ENCODE data around the gene PYM1.
"Not testable (repeated sequence)": the region's sequence is repeated elsewhere in the genome, so short reads cannot be mapped to it uniquely, and the experiment has no call there.

PYM1 gene

DNA sequence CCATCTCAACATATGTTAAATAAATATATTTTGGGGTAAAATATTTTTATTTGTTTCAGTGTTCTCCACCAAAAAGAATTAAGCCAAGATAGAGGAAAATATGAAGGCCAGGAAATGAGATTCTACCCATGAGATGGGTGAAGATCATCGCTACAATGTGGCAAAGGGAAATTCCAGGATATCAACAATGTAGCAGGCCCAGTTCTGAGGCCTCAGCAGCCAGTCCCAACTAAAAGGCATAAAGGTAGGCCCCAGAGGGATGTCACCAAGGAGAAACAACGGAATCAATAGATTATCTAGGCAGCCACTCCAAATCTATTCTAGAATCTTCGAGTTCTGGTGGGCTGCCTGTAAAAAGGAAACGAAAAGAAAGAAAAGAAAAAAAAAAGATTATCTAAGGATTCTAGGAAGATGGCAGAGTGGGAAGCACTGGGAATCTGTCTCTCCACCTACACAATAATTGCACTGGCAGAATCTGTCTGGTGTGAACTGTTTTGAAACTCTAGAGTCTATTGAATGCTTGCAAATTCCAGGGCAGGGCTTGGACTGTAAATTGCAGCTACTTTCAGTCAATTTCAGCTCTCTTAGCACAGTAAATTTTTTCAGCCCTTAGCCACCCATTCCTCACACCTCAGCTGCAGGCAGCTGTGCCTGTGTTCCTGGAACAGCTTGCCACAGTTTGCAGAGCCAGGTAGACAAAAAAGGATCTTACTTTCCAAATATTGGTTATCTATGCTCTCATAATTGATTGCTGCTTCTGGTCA is 51.8 kb downstream of the PYM1 start:
- no peak for DNase-seq
- H3K4me3 ChIP-seq (ENCODE audit: low read depth, low read length), result no peak overlapping the region
- no peaks in the 10 kb centered on the region for H3K36me3 ChIP-seq (replicated peaks)
- no peak overlapping the region for H3K27ac ChIP-seq
- no peaks in the 10 kb centered on the region for H3K27me3 ChIP-seq (replicated peaks)
- TF ChIP-seq, protein P1, sequence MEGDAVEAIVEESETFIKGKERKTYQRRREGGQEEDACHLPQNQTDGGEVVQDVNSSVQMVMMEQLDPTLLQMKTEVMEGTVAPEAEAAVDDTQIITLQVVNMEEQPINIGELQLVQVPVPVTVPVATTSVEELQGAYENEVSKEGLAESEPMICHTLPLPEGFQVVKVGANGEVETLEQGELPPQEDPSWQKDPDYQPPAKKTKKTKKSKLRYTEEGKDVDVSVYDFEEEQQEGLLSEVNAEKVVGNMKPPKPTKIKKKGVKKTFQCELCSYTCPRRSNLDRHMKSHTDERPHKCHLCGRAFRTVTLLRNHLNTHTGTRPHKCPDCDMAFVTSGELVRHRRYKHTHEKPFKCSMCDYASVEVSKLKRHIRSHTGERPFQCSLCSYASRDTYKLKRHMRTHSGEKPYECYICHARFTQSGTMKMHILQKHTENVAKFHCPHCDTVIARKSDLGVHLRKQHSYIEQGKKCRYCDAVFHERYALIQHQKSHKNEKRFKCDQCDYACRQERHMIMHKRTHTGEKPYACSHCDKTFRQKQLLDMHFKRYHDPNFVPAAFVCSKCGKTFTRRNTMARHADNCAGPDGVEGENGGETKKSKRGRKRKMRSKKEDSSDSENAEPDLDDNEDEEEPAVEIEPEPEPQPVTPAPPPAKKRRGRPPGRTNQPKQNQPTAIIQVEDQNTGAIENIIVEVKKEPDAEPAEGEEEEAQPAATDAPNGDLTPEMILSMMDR (IDR thresholded peaks at IDR 0.05; ENCODE audit: low read depth, low read length, missing control alignments), result no peak
- in situ Hi-C loops (cut with HindIII; ENCODE audit: low pct_ligation_motif_present, low sequenced_read_pairs), result no loop called here

DNA sequence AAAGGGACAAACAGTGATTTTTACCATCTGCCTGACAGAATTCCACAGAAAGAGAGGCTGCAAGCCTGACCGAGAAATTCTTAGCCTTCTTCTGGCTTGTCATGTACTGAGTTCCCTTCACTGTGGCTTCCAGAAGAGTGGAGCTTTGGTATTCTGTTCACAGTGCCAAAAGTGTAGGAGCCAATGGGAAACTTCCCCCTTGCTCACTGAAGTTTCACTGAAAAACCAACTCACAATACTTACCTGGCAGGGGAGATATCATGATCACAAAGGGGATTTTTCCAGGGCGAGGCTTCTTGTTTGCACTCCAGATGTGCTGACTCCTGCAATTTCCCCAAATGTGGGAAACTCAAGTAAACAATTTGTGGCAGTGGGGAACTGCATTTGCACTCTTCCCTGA is 53.3 kb downstream of the PYM1 start:
- TF ChIP-seq, protein P1 (IDR thresholded peaks at IDR 0.05; ENCODE audit: low read depth, low read length, missing control alignments), result no peak
- no peak for DNase-seq
- in situ Hi-C loops (cut with HindIII; ENCODE audit: low pct_ligation_motif_present, low sequenced_read_pairs), result no loop called here

DNA sequence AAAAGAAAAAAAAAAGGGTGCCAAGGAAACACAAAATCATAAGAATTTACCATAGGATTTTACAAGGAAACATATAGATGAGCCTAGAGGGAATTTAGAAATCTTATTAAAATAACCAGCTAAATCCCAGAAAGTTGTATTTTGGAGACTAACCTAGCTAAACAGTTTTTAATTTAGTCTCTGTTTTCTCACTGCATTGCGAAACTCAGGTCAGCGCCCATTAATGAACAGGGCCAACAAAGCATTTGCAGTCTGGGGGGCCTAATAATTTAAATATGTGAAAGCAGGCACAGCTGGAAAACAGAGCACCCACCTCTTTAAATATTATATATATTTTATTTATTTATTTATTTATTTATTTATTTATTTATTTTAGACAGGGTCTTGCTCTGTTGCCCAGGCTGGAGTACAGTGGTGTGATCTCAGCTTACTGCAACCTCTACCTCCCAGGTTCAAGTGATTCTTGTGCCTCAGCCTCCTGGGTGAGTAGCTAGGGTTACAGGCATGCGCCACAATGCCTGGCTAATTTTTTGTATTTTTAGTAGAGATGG is 61.2 kb downstream of the PYM1 start:
- H3K27ac ChIP-seq; DNase-seq; in situ Hi-C loops (cut with HindIII; ENCODE audit: low pct_ligation_motif_present, low sequenced_read_pairs); H3K27me3 ChIP-seq (replicated peaks); H3K36me3 ChIP-seq (replicated peaks); H3K4me3 ChIP-seq (ENCODE audit: low read depth, low read length): not testable (repeated sequence)

More for the DNA sequence above, 53.3 kb downstream of the PYM1 start:
- Histone ChIP-seq H3K36me3 (replicated peaks) (no peaks in the 10 kb centered on the region), H3K27ac (no peak overlapping the region), H3K4me3 (ENCODE audit: low read depth, low read length) (no peak overlapping the region), H3K27me3 (replicated peaks) (no peaks in the 10 kb centered on the region)

DNA sequence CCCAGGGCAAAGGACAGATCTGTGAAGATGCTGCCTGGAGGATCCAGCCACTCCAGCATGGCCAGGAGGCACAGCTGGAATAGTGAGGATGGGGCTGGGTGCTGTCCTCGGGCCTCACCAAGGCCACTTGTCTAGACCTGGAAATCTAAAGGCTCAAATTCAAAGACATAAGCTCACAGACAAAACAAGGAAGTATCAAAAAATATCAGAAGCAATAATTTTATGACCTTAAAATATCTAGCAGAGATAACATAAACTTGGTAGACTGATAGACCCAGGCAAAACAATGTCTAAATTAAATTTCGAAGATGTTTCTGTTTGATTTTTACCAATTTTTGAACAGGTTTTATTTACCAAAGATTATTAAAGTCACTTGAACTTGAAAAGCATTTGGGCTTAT is 62.4 kb downstream of the PYM1 start:
- Histone ChIP-seq H3K4me3 (ENCODE audit: low read depth, low read length) (no peak overlapping the region), H3K27ac (no peak overlapping the region), H3K27me3 (replicated peaks) (no peaks in the 10 kb centered on the region), H3K36me3 (replicated peaks) (no peaks in the 10 kb centered on the region)
- in situ Hi-C loops (cut with HindIII; ENCODE audit: low pct_ligation_motif_present, low sequenced_read_pairs), result no loop called here
- TF ChIP-seq, protein P1 (IDR thresholded peaks at IDR 0.05; ENCODE audit: low read depth, low read length, missing control alignments), result no peak
- DNase-seq, result no peak

DNA sequence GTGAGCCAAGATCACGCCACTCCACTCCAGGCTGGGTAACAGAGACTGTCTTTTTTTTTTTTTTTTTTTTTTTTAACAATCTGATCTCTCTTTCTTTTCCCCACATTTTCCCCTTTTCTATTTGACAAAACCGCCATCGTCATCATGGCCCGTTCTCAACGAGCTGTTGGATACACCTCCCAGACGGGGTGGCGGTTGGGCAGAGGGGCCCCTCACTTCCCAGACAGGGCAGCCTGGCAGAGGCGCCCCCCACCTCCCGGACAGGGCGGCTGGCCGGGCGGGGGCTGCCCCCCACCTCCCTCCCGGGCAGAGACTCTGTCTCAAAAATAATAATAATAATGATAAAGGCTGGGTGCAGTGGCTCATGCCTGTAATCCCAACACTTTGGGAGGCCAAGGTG is 64.8 kb downstream of the PYM1 start:
- in situ Hi-C loops (cut with HindIII; ENCODE audit: low pct_ligation_motif_present, low sequenced_read_pairs); H3K4me3 ChIP-seq (ENCODE audit: low read depth, low read length); H3K36me3 ChIP-seq (replicated peaks); DNase-seq; H3K27me3 ChIP-seq (replicated peaks); H3K27ac ChIP-seq: not testable (repeated sequence)

DNA sequence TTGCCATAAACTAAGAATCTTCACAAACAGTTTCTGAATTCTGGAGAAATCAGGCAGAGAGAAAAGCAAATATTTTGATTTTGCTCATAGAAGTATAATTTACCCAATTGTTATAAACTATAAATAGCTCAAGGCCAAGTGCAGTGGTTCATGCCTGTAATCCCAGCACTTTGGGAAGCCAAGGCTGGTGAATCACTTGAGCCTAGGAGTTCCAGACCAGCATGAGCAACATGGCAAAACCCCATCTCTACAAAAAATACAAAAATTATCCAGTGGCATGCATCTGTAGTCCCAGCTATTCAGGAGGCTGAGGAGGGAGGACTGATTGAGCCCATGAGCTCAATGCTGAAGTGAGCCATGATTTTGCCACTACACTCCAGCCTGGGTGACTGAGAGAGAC is 65.4 kb downstream of the PYM1 start:
- H3K4me3 ChIP-seq (ENCODE audit: low read depth, low read length), result no peak overlapping the region
- TF ChIP-seq, protein P1 (IDR thresholded peaks at IDR 0.05; ENCODE audit: low read depth, low read length, missing control alignments), result no peak
- no peaks in the 10 kb centered on the region for H3K27me3 ChIP-seq (replicated peaks)
- H3K27ac ChIP-seq, result no peak overlapping the region
- DNase-seq, result no peak
- H3K36me3 ChIP-seq (replicated peaks), result no peaks in the 10 kb centered on the region
- in situ Hi-C loops (cut with HindIII; ENCODE audit: low pct_ligation_motif_present, low sequenced_read_pairs), result no loop called here

DNA sequence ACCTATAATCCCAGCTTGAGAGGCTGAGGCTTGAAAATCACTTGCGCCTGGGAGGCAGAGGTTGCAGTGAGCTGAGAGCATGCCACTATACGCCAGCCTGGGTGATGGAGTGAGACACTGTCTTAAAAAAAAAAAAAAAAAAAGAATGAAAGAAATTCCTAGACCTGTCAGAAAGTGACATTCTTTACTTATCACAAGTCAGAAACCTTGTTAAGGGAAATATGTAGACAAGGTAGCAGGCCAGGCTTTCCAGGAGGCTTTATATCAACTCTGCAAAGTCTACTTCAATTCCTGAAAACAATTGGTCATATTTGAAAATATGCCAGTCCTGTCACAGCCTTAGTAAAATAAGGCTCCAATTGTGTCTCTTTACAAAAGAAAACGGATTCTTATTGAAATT is 65.8 kb downstream of the PYM1 start:
- TF ChIP-seq, protein P1 (IDR thresholded peaks at IDR 0.05; ENCODE audit: low read depth, low read length, missing control alignments), result no peak
- H3K4me3 ChIP-seq (ENCODE audit: low read depth, low read length), result no peak overlapping the region
- H3K27me3 ChIP-seq (replicated peaks), result no peaks in the 10 kb centered on the region
- H3K36me3 ChIP-seq (replicated peaks), result no peaks in the 10 kb centered on the region
- DNase-seq, result no peak
- in situ Hi-C loops (cut with HindIII; ENCODE audit: low pct_ligation_motif_present, low sequenced_read_pairs), result no loop called here
- no peak overlapping the region for H3K27ac ChIP-seq

All from brain microvascular endothelial cell (primary cell).